Measurements from ENCODE around the gene GCNT2.
"Not testable (repeated sequence)": the region's sequence is repeated elsewhere in the genome, so short reads cannot be mapped to it uniquely, and the experiment has no call there.

Gene GCNT2

DNA sequence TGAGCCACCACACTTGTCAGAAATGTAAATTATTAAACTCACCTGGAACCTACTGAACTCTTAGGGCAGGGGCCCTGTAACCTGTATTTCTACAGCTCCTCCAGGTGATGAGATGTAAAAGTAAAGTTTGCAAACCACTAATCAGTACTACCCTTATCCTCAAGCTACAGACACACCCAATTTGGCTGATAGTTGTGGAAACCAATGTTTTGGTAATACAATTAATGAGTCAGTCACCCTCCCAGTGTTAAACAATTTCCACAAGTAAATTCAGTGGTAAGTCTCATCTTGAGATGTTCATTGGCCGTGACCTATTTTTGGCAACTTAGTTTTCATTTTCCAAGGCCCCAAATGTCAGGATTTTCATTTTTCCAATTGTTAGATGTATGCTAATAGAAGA, 29.6 kb downstream of the GCNT2 start:
- no peak for DNase-seq

DNA sequence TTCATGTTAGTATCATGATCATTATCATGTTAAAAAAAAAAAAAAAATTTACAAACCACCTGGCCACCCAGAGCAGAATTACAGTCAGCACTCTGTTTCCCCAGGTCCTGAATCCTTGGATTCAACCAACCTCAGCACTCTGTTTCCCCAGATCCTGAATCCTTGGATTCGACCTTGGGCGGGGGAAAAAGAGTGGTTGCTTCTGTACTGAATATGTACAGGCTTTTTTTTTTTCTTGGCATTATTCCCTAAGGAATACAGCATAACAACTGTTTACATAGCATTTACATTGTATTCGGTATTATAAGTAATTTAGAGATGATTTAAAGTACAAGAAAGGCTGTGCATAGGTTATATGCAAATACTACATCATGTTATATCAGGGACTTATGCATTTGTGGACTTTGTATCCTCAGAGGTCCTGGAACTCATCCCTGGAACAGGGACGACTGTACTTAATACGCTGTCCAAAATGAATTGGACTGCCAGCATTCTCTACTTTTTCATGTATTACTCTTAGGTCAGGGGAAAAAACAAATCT, 31.2 kb downstream of the GCNT2 start:
- peak; percentile 14 for DNase-seq

DNA sequence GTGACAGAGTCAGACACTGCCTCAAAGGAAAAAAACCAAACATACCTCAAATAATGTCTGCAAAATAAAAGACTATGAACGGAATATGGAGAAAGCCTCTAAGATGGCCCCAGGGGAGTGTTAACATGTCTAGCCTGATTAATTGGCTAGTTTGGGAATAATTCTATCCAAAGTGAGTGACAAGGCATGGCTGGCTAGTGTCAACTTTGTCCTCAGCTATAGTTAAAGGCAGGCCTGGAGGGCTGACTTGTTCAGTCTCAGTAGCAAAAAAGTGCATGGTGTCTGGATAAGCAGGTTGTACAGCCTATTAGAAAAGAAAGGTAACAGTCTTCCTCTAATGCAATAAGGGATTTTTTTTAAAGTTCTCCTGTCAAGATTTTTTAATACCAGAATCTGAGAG, 32.7 kb downstream of the GCNT2 start:
- no peak for DNase-seq

DNA sequence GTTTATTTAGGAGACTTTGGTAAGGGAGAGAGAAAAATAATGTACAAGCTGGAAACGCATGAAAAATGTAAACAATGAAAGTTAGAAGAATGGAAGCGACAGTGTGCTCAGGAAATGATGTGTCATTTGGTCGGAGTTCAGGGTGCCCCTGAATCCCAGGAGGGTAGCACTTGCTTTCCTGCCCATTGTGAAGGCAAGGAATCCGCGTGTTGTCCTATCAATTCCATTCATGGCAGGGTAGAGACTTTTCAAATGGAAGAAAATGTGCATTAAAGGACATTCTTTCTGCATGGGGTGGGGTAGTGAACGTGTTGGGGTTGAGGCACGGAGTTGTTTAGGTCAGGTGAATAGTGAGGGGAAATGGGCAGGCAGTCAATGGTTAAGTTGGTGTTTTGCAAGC, 33.7 kb downstream of the GCNT2 start:
- no peak for DNase-seq

DNA sequence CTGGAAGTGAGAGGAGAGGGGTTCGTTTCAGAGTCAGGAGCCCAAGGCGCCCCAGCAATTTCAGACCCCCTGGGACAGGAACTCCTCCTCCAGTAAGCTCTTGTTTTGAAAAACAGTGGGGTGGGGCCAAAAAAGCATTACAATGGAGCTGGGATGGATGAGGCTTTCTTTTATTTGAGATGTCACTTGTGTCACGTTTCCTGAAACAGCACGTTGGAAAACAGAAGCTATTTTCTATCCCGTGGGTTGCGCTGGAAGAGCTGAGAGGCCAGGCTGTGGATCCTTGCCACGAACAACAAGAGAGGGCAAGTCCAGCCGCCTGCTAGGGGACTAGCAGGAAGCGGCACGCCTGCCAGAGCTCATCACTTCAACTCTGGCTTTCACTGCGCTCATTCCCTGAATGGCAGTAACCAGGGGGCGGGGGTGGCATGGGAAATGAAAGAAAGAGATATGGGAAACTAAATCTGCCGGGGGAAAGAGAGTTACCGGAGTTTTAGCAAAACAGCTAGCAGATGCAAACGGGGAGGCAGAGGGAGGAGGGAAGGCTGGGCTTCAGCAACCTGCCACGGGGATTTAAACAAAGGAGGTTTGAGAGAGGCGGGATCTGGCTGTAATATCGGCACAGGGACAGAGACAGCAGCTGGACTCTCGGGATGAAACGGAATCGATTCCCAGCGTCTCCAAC, 34.6 kb downstream of the GCNT2 start:
- peak; percentile 78 for DNase-seq

DNA sequence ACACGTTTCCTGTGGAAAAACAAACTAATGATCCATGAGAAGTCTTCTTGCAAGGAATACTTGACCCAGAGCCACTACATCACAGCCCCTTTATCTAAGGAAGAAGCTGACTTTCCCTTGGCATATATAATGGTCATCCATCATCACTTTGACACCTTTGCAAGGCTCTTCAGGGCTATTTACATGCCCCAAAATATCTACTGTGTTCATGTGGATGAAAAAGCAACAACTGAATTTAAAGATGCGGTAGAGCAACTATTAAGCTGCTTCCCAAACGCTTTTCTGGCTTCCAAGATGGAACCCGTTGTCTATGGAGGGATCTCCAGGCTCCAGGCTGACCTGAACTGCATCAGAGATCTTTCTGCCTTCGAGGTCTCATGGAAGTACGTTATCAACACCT, 35.4 kb downstream of the GCNT2 start:
- DNase-seq: no peak

DNA sequence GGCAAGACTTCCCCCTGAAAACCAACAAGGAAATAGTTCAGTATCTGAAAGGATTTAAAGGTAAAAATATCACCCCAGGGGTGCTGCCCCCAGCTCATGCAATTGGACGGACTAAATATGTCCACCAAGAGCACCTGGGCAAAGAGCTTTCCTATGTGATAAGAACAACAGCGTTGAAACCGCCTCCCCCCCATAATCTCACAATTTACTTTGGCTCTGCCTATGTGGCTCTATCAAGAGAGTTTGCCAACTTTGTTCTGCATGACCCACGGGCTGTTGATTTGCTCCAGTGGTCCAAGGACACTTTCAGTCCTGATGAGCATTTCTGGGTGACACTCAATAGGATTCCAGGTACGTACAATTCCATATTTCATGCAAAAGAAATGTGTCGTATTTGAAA, 35.8 kb downstream of the GCNT2 start:
- DNase-seq: no peak

DNA sequence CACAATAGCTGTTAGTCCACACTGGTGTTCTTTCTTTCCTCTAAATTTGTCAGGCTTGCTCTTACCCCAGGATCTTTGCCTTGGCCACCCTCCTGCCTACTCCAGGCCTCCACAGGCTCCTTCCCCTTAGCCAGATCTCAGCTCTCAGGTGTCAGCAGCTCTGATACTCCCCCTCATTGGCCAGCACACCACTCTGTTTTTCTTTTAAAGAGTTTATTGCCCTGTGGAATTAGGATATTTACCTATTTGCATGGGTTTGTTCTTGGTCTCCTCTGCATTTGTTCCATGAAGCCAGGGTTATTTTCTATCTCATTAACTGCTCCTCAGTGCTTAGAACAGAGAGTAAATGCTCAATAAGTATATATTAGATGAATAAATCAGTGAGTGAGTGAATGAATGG, 36.8 kb downstream of the GCNT2 start:
- no peak for DNase-seq

DNA sequence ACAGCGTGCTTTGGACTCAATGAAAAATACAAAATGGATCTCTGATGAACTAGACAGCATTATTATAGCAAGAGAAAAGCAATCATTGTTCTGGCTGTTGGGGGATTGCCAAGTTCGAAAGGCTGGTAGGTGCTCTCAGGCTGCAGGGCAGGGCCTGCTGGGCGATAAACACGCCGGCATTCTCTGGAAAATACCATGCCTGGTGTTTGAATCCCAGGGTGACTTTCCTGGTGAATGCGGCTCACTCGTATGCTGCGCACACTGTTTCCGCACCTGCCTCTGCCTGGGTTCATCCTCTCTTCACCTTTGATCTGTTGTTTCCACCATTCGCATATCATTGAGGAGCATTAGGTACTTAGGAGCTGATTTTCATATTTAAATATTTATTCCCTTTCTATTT, 37.4 kb downstream of the GCNT2 start:
- peak; percentile 86 for DNase-seq

DNA sequence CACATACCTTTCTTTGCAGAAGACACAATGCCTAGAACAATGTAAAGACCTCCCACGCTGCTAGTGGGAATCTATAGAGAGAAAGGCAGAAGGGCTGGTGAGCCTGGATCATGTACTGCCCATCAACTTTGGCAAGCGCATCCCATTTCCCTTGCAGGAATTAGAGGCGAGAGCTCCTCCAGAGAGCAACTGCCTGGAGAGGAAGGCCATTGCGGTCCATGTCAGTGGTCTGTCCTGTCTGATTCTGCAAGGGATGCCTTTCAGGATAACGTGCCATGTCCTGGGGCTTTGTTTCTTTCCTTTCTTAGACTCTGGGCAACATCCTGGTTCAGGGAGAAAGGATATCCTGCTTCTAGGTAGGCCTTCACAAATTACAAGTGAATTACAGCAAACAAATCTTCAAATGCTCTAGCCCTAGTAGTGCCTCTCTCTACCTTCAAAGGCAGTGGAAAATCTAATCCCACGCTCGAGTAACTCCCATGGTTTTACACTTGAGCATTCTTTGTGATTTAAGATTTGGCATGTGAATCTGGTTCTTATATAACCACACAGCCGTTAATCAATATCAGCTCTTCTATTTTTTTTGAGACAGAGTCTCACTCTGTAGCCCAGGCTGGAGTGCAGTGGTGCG, 38.5 kb downstream of the GCNT2 start:
- no peak for DNase-seq

DNA sequence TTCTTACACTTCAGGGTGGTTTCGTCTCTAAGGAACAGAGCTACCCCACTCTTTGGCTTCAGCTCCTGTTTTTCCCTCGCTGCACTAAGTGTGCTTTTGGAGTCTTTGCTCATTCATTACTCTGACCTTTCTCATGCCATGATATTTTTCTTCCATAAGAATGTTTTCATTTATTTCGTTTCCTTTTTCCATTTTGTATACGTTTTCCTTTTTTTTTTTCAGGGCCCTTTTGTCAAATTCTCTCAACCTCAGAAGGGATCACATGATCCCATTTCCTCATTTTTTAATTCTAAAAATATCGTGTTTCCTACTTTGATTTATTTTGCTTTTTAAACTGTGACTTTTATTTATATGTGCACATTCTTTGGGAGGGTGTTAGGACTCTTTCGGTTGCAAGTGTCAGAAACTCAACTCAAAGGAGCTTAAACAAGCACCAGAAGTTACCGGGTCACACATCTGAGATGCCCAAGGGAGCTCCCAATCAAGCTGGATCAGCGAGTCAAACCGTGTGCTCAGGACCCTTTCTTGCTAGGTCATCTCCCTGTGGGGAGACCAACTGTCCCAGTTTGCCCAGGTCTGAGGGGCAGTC, 40.6 kb downstream of the GCNT2 start:
- no peak for DNase-seq

DNA sequence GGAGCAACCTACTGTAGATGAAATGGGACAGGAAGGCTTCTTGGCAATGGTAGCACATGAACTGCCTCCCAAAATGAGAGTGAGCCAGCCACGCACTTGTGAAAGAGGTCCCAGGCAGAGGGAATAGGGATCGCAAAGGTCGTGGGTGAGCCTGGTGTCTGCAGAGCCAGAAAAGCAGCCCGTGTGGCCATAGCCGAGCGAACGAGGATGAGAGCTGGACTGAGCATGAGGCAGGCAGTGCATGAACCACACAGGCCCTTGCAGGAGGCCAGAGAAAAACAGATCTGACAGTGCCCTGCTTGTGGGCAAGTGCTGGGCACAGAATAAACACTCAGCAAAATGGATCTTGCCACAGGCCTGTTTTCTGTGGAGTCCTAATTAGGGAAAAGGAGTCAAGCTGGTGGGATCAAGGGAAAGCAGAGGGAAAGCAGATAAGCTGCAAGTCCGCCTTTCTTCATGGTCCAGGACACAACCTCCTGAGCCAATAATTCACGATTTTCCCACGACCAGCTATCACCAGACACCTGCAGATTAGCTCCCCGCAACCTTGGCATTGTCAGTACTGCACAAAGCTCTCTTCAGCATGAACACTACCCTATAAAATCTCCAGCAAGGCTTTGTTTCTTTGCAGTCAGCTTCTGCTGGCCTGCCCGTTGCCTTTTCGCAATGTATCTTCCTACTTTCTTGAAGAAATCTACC, 44.0 kb downstream of the GCNT2 start:
- DNase-seq: no peak

DNA sequence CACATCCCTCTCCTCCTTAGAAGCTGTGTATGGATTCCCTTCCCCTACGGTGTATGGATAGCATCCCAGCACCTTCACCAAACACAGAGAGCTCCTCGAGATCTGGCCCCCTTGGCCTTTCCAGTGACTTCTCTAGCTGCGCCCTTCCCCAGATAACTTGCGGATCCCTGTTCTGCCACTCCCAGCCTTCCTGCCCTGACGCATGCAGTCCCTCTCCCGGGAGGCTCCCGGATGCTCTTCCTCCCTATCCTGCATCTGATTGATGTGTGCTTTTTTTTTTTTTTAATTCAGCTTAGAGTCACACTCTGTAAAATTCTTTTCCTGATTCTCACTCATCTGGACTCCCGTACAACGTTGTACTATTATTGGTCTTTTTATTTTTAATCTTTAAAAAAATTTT, 44.8 kb downstream of the GCNT2 start:
- DNase-seq: no peak

DNA sequence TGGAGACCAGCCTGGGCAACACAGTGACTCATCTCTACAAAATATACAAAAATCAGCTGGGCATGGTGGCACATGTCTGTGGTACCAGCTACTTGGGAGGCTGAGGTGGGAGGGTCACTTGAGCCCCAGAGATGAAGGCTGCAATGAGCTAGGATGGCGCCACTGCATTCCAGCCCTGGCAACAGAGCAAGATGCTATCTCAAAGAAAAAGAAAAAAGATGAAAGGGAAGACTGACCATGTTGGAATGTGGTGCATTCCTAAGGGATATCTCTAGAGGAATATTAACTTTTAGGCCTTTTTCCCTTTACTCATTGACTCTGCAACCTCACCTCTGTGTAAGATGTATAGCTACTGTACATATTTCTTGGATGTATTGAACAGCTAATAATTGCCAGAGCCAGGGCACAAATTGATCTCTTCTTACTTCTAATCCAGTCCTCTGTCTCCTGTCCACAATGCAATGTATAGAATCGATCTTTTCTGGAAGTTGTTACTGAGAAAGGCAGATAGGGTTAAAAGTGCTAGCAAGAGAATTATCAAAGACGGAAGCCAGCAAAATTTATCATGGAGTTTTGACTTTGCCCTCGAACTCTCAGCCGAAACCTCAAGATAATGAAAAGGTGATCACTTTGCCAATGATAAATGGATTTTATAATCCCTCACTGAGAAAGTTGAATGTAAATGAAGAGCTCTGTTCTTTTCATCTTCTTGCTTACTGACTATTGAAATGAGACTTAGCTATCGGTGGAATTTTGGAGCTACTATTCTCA, 46.3 kb downstream of the GCNT2 start:
- DNase-seq: no peak

DNA sequence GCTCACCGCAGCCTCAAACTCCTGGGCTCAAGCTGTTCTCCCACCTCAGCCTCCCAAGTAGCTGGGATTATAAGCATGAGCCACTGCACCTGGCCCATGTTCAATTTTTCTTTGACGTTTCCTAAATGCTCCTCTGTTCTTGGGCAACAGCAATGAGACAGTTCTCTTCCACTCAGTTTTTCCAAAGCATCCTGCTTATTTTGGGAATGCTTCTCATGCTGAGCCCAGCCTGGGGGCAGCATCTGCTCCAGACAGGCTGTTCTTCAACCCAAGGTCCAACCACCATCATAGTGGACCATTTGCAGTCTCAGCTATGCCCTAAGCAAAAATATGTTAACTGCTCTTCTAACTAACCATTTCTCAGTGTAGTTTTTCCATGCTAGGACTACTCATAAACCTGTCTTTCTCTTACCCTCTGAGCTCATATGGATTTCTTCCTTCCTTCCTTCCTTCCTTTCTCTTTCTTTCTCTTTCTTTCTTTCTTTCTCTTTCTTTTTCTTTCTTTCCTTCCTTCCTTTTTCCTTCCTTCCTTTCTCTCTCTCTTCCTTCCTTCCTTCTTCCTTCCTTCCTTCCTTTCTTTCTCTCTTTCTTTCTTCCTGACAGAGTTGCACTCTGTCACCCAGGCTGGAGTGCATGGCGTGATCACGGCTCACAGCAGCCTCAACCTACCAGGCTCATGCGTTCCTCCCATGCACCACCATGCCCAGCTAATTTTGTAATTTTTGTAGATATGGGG, 48.4 kb downstream of the GCNT2 start:
- DNase-seq: no peak

DNA sequence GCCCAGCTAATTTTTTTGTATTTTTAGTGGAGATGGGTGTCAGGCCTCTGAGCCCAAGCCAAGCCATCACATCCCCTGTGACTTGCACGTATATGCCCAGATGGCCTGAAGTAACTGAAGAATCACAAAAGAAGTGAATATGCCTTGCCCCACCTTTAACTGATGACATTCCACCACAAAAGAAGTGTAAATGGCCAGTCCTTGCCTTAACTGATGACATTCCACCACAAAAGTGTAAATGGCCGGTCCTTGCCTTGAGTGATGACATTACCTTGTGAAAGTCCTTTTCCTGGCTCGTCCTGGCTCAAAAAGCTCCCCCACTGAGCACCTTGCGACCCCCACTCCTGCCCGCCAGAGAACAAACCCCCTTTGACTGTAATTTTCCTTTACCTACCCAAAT, 54.4 kb downstream of the GCNT2 start:
- not testable (repeated sequence) for DNase-seq

DNA sequence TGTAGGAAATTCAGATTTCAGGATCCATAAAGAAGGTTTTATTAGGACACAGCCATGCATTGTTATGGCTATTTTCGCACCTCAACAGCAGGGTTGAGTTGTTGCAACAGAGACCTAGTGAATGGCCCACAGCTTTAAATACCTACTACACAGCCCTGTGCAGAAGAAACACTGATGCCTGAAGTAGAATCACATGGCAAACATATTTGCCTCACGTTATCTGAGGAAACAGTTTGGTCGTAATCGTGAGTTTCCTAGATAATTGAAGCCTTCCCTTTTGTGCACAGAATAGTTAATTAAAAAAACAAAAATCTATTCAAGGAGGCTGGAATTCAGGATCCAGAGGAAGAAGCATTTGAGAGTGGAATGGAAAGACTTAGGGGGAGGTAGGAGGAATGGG, 55.1 kb downstream of the GCNT2 start:
- no peak for DNase-seq

DNA sequence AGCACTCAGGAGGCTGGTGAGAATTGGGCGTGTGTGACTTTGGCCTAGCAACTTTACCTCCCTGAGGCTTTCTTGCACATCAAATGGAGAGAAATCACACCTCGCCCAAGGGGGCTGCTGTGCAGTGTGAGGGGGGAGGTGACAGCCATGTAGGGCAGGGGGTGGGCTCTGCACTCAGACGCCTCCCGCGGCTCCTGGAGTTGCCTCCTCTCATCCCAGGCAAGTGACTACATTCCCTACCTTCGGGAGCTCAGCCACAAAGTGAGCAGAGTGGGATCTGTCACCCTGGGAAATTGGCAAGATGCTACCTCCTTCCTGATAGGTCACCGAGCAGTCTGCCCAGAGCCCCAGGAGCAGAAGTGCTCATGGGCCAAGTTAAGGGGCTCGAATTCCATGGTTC, 56.0 kb downstream of the GCNT2 start:
- DNase-seq: no peak

DNA sequence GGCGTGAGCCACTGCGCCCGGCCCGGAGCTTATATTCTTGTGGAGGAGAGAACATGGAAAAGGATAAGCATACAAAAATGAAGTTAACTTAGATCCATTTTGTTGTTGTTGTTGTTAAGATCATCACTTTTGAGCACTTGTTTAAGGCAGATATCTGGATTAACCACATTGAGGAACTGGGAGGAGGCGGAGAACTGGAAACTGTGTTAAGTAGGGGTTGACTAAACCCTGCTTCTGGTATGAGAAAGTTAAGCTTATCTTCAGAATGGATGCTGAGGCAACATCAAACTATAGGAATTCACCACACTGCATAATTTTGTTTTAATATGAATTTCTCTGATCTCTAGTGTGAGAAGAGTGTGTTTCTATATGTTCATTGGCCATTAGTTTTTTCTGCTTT, 57.6 kb downstream of the GCNT2 start:
- DNase-seq: no peak

DNA sequence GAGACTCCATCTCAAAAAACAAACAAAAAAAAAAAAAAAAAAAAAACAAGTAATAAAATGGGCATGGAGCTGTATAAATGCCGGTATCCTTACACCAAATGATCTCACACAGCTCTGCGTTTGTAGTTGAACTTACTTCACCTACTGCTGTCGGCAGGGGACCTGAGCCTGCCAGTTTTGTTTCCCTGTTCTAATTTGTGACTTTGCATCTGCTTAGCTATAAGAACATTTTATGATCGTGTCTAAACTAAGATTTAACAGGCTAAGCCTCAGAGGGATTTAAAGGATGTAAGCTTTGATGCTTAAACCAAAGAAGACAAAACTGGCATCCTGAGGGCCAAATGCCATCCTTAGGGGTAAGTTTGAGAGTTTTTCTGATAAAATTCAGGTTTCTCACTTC, 58.7 kb downstream of the GCNT2 start:
- no peak for DNase-seq

DNA sequence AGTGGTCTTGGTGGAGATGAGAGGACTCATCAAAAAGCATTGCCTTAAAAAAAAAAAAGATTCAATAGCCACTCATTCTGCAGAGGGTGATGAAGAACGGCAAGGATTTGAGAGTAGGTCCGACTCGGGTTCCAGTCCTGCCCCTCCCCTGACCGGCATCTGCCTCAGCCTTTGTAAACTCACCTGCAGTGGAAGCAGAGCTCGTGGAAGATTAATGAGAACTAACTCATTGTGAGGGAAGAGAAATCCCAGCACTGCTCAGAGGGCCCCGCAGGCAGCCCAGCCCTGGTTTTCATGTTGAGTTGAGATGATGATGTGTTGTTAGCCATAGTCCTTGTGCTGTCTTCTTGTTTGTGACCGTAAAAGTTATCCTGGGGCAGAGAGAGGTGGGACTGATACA, 59.4 kb downstream of the GCNT2 start:
- no peak for DNase-seq

DNA sequence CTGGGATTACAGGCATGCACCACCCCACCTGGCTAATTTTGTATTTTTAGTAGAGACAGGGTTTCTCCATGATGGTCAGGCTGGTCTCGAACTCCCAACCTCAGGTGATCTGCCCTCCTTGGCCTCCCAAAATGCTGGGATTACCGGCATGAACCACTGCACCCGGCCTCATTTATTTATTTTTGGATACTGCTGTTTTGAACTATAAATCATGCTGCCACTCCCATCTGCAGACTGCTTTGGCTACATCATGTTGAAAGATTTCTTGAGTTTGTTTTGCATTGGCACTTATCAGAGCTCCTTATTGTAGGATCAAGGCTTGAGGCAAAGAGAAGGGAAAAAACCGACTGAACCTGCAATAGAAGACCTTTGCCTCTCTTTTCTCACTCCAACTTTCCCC, 60.3 kb downstream of the GCNT2 start:
- not testable (repeated sequence) for DNase-seq
